Measurements from ENCODE around the gene SYNE2.

Gene SYNE2

DNA sequence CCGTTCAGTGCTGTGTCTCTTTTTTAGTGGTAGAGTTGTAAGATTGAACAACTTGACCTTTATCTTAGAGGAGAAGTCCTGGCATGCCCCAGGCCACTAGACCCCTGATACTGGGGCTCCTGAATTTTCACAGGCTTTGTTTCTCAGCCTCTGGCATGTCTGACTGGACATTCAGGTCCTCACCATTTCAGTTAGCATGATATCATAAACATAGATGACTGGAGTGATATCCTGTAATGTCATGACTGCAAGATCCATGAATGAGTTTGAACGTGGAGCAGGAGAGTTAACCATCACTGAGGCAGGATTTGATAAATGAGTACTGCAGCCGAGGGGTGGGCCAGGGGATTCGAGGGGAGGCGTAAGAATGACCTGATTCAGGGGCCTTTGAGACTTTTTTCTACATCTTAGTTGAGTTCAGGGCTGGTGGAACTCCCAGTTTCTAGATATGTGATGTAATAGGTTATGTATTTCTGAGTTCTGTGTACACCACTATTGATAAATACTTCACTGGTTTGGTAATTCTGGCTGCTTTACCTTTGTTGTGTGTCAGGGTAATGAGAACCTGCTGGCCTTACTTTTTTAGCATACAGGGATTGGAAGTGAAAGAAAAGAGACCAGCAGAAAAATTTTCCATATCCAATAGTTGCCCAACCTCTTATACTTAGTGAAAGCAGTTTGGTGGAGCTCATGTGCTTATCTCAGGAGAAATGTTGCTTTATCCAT, 217.0 kb downstream of the SYNE2 start:
- H4K20me1 ChIP-seq (ENCODE audit: low read depth, low read length): no peaks in the 10 kb centered on the region
- H3K9me2 ChIP-seq (replicated peaks; ENCODE audit: insufficient read depth, low read length): no peaks in the 10 kb centered on the region
- no peak overlapping the region for H3K9ac ChIP-seq (ENCODE audit: low read length)
- peaks cover 3% of the 10 kb centered on the region; the same call in 1 of the 2 replicates for H3F3A ChIP-seq (ENCODE audit: insufficient read depth)
- H2AFZ ChIP-seq (ENCODE audit: low read depth, low read length, severe bottlenecking): no peak overlapping the region
- no peaks in the 10 kb centered on the region for H3K79me2 ChIP-seq (ENCODE audit: insufficient read depth, low read length)
- H3K4me2 ChIP-seq (ENCODE audit: low read depth, low read length, poor library complexity, severe bottlenecking): no peak overlapping the region
- peaks cover 62% of the 10 kb centered on the region for H3K36me3 ChIP-seq (ENCODE audit: low read length)
- H3K27ac ChIP-seq (ENCODE audit: low read depth, low read length): no peak overlapping the region
- no peak overlapping the region for H3K4me3 ChIP-seq (ENCODE audit: insufficient read depth, low read length, poor library complexity, severe bottlenecking)
- no peaks in the 10 kb centered on the region for H3K27me3 ChIP-seq (ENCODE audit: low read length)
- no peaks in the 10 kb centered on the region for H3K9me3 ChIP-seq (ENCODE audit: insufficient read depth, low read length)
- no peak for TF ChIP-seq EZH2phosphoT487 (conservative IDR thresholded peaks at IDR 0.05; ENCODE audit: low read length)

DNA sequence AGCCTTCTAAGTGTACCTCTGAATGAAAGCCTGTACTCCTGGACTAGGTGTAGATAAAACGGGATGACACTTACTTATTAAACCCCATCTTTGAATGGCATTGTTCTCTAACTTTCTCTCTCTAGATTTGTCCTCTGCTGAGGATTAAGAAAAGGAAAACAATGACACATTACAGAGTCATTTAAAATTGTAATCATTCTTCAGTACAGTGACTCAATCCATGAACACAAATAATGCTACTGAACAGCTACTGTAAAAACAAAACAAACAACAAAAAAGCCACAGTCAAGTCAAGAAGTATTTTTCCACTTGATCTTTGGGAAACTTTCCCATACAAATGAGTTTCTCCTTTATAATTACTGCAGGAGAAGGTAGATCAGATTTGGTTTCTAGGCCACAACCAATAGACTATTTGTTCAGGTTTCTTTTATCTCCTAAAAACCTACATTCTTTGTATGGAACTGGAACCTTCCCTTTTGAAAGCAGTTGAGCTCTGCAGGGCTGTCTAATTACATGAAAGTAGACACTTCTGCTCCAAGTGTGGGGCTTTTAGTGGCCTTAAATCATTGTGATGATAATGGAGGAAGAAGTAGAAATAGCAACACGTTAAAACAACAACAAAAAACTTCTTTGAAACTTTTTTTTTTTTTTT, 222.3 kb downstream of the SYNE2 start:
- H3K9ac ChIP-seq (ENCODE audit: low read length): no peak overlapping the region
- H3K27me3 ChIP-seq (ENCODE audit: low read length): no peaks in the 10 kb centered on the region
- H3K9me2 ChIP-seq (replicated peaks; ENCODE audit: insufficient read depth, low read length): no peaks in the 10 kb centered on the region
- H3K27ac ChIP-seq (ENCODE audit: low read depth, low read length): no peak overlapping the region
- peaks cover 77% of the 10 kb centered on the region for H3K36me3 ChIP-seq (ENCODE audit: low read length)
- H4K20me1 ChIP-seq (ENCODE audit: low read depth, low read length): no peaks in the 10 kb centered on the region
- no peaks in the 10 kb centered on the region for H3K79me2 ChIP-seq (ENCODE audit: insufficient read depth, low read length)
- H2AFZ ChIP-seq (ENCODE audit: low read depth, low read length, severe bottlenecking): no peak overlapping the region
- H3K4me2 ChIP-seq (ENCODE audit: low read depth, low read length, poor library complexity, severe bottlenecking): no peak overlapping the region
- peaks cover 3% of the 10 kb centered on the region; the same call in 1 of the 2 replicates for H3F3A ChIP-seq (ENCODE audit: insufficient read depth)
- no peaks in the 10 kb centered on the region for H3K9me3 ChIP-seq (ENCODE audit: insufficient read depth, low read length)
- H3K4me3 ChIP-seq (ENCODE audit: insufficient read depth, low read length, poor library complexity, severe bottlenecking): no peak overlapping the region
- TF ChIP-seq, protein P1, sequence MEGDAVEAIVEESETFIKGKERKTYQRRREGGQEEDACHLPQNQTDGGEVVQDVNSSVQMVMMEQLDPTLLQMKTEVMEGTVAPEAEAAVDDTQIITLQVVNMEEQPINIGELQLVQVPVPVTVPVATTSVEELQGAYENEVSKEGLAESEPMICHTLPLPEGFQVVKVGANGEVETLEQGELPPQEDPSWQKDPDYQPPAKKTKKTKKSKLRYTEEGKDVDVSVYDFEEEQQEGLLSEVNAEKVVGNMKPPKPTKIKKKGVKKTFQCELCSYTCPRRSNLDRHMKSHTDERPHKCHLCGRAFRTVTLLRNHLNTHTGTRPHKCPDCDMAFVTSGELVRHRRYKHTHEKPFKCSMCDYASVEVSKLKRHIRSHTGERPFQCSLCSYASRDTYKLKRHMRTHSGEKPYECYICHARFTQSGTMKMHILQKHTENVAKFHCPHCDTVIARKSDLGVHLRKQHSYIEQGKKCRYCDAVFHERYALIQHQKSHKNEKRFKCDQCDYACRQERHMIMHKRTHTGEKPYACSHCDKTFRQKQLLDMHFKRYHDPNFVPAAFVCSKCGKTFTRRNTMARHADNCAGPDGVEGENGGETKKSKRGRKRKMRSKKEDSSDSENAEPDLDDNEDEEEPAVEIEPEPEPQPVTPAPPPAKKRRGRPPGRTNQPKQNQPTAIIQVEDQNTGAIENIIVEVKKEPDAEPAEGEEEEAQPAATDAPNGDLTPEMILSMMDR (IDR thresholded peaks at IDR 0.05; ENCODE audit: insufficient read depth, low read length, poor library complexity, severe bottlenecking): no peak
- TF ChIP-seq EZH2phosphoT487 (conservative IDR thresholded peaks at IDR 0.05; ENCODE audit: low read length): no peak

DNA sequence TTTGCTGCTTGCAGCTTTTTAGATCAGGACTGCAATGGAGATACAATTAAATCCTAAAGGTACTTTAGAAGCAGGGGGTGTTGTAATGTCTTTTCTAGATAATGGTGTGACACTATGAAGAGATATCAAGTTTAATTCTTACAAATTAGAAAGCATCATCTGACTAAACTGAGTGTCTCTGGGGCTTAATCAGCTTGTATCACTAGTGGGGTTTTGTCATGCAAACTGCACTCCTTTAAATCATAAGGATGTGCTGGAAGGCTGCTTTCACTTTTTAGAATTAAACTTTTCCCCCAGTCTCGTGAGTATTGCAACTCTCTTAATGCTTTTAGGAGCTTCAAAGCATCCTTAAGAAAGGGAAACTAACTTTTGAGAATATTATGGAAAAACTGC, 222.8 kb downstream of the SYNE2 start:
- no peak overlapping the region for H2AFZ ChIP-seq (ENCODE audit: low read depth, low read length, severe bottlenecking)
- H3K4me2 ChIP-seq (ENCODE audit: low read depth, low read length, poor library complexity, severe bottlenecking): no peak overlapping the region
- no peak overlapping the region for H3K4me3 ChIP-seq (ENCODE audit: insufficient read depth, low read length, poor library complexity, severe bottlenecking)
- no peak overlapping the region for H3K9ac ChIP-seq (ENCODE audit: low read length)
- H3K9me3 ChIP-seq (ENCODE audit: insufficient read depth, low read length): no peaks in the 10 kb centered on the region
- no peaks in the 10 kb centered on the region for H3F3A ChIP-seq (ENCODE audit: insufficient read depth)
- no peaks in the 10 kb centered on the region for H3K79me2 ChIP-seq (ENCODE audit: insufficient read depth, low read length)
- no peak overlapping the region for H3K27ac ChIP-seq (ENCODE audit: low read depth, low read length)
- H3K36me3 ChIP-seq (ENCODE audit: low read length): peaks cover 75% of the 10 kb centered on the region
- TF ChIP-seq, protein P1 (IDR thresholded peaks at IDR 0.05; ENCODE audit: insufficient read depth, low read length, poor library complexity, severe bottlenecking): no peak
- no peak for TF ChIP-seq EZH2phosphoT487 (conservative IDR thresholded peaks at IDR 0.05; ENCODE audit: low read length)
- H4K20me1 ChIP-seq (ENCODE audit: low read depth, low read length): no peaks in the 10 kb centered on the region
- no peaks in the 10 kb centered on the region for H3K9me2 ChIP-seq (replicated peaks; ENCODE audit: insufficient read depth, low read length)
- no peaks in the 10 kb centered on the region for H3K27me3 ChIP-seq (ENCODE audit: low read length)

DNA sequence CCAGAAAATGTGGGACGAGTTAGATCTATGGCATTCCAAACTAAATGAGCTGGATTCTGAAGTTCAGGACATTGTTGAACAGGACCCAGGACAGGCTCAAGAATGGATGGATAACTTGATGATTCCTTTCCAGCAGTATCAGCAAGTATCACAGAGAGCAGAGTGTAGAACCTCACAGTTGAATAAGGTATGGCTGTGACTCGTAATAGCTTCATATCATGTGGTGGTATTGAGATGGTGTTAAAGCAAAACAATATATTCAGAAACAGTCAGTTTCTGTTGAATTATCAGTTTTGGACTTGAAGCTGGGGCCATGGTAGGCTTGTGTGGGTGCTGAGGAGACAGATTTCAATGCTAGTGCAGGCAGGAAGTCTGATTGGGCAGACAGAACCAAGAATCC, 227.6 kb downstream of the SYNE2 start:
- Histone ChIP-seq H3K4me2 (ENCODE audit: low read depth, low read length, poor library complexity, severe bottlenecking) (no peak overlapping the region), H3F3A (ENCODE audit: insufficient read depth) (no peaks in the 10 kb centered on the region), H3K27ac (ENCODE audit: low read depth, low read length) (no peak overlapping the region), H3K27me3 (ENCODE audit: low read length) (no peaks in the 10 kb centered on the region), H2AFZ (ENCODE audit: low read depth, low read length, severe bottlenecking) (no peak overlapping the region), H3K79me2 (ENCODE audit: insufficient read depth, low read length) (no peaks in the 10 kb centered on the region), H3K4me3 (ENCODE audit: insufficient read depth, low read length, poor library complexity, severe bottlenecking) (no peak overlapping the region), H3K9me3 (ENCODE audit: insufficient read depth, low read length) (no peaks in the 10 kb centered on the region), H3K9me2 (replicated peaks; ENCODE audit: insufficient read depth, low read length) (no peaks in the 10 kb centered on the region), H3K9ac (ENCODE audit: low read length) (no peak overlapping the region), H3K36me3 (ENCODE audit: low read length) (peaks cover 61% of the 10 kb centered on the region), H4K20me1 (ENCODE audit: low read depth, low read length) (no peaks in the 10 kb centered on the region)
- TF ChIP-seq EZH2phosphoT487 (conservative IDR thresholded peaks at IDR 0.05; ENCODE audit: low read length): no peak
- TF ChIP-seq, protein P1 (IDR thresholded peaks at IDR 0.05; ENCODE audit: insufficient read depth, low read length, poor library complexity, severe bottlenecking): no peak

Measured in SU-DHL-6 (cell line).